Mesenchymal stem cell (in vitro differentiated cells and primary cell): ENCODE measurements around the gene MAVS.

ENCODE experiments used
- DNase-seq: peaks from one replicate; pipeline ENCODE4 v3.0.0-alpha.2; 2013
- H2AFZ ChIP-seq: one replicate; pipeline ENCODE4 v1.6.1; 2013; ENCODE audit warnings: low read depth, mild to moderate bottlenecking, control low read depth, inconsistent platforms, low read length, moderate library complexity
- H2AK5ac ChIP-seq: 2 replicates; pipeline ENCODE4 v1.6.1; 2013; ENCODE audit warnings: low read length, moderate library complexity, mild to moderate bottlenecking, inconsistent platforms; ENCODE audit not compliant: severe bottlenecking
- H2BK120ac ChIP-seq: one replicate; pipeline ENCODE4 v1.6.1; 2013; ENCODE audit warnings: low read depth, mild to moderate bottlenecking, inconsistent platforms, low read length, moderate library complexity
- H2BK12ac ChIP-seq, 2 experiments: one replicate each; pipeline ENCODE4 v1.6.1; 2013; ENCODE audit warnings: inconsistent platforms in 2 of 2, low read length in 2 of 2, mild to moderate bottlenecking in 2 of 2, moderate library complexity in 2 of 2, control low read depth in 1 of 2
- H2BK15ac ChIP-seq: one replicate; pipeline ENCODE4 v1.6.1; 2013; ENCODE audit warnings: mild to moderate bottlenecking, low read depth, inconsistent platforms; ENCODE audit not compliant: poor library complexity, severe bottlenecking
- H2BK5ac ChIP-seq: 2 replicates; pipeline ENCODE4 v1.6.1; 2013; ENCODE audit warnings: low read depth, mild to moderate bottlenecking, low read length, control low read depth, inconsistent platforms; ENCODE audit not compliant: poor library complexity, severe bottlenecking
- H3K14ac ChIP-seq, 2 experiments: one replicate each; pipeline ENCODE4 v1.6.1; 2013; ENCODE audit warnings: inconsistent platforms in 2 of 2, low read length in 2 of 2, control low read depth in 1 of 2, mild to moderate bottlenecking in 1 of 2, moderate library complexity in 1 of 2
- H3K18ac ChIP-seq, 2 experiments: one replicate each; pipeline ENCODE4 v1.6.1; 2013; ENCODE audit warnings: inconsistent platforms in 2 of 2, low read length in 2 of 2, control low read depth in 1 of 2, low read depth in 1 of 2, mild to moderate bottlenecking in 1 of 2
- H3K23ac ChIP-seq, 2 experiments: one replicate each; pipeline ENCODE4 v1.6.1; 2013; ENCODE audit warnings: inconsistent platforms in 2 of 2, low read length in 2 of 2, mild to moderate bottlenecking in 2 of 2, moderate library complexity in 2 of 2, control low read depth in 1 of 2
- H3K27ac ChIP-seq: 2 replicates; pipeline ENCODE4 v1.5.1; 2013; ENCODE audit warnings: mild to moderate bottlenecking, moderate library complexity, low read length, control low read depth, inconsistent platforms; ENCODE audit not compliant: poor library complexity, severe bottlenecking
- H3K27me3 ChIP-seq, 2 experiments: 2 replicates each; pipeline versions ENCODE4 v1.6.1 to v1.7.0; 2013; ENCODE audit warnings: low read length in 2 of 2, mild to moderate bottlenecking in 2 of 2, moderate library complexity in 2 of 2, control low read depth in 1 of 2, inconsistent platforms in 1 of 2; ENCODE audit not compliant: control insufficient read depth in 1 of 2, insufficient read depth in 1 of 2
- H3K36me3 ChIP-seq, 2 experiments: 2 replicates each; pipeline versions ENCODE4 v1.6.1 to v1.7.0; 2013; ENCODE audit warnings: low read length in 2 of 2, control low read depth in 1 of 2, inconsistent platforms in 1 of 2, low read depth in 1 of 2, mild to moderate bottlenecking in 1 of 2; ENCODE audit not compliant: insufficient read depth in 2 of 2, control insufficient read depth in 1 of 2
- H3K4ac ChIP-seq, 2 experiments: one replicate each; pipeline ENCODE4 v1.6.1; 2013; ENCODE audit warnings: inconsistent platforms in 2 of 2, low read length in 2 of 2, mild to moderate bottlenecking in 2 of 2, moderate library complexity in 2 of 2, control low read depth in 1 of 2, low read depth in 1 of 2
- H3K4me1 ChIP-seq: 2 replicates; pipeline ENCODE4 v1.6.1; 2013; ENCODE audit warnings: low read depth, low read length, control low read depth; ENCODE audit not compliant: control insufficient read depth, insufficient read depth
- H3K4me2 ChIP-seq: 2 replicates; pipeline ENCODE4 v1.6.1; 2013; ENCODE audit warnings: low read length, mild to moderate bottlenecking, inconsistent platforms; ENCODE audit not compliant: poor library complexity, severe bottlenecking
- H3K4me3 ChIP-seq, 2 experiments: 2 replicates each; pipeline versions ENCODE4 v1.5.1 to v1.7.0; 2013; ENCODE audit warnings: low read length in 2 of 2, mild to moderate bottlenecking in 2 of 2, control low read depth in 1 of 2, low read depth in 1 of 2; ENCODE audit not compliant: insufficient read depth in 1 of 2
- H3K79me1 ChIP-seq: replicated peaks from 2 replicates; pipeline ENCODE4 v1.6.1; 2013; ENCODE audit warnings: mild to moderate bottlenecking, control low read depth, low read length, inconsistent platforms; ENCODE audit not compliant: poor library complexity, severe bottlenecking
- H3K9ac ChIP-seq: 2 replicates; pipeline ENCODE4 v1.7.0; 2013; ENCODE audit warnings: mild to moderate bottlenecking, low read length, moderate library complexity
- H3K9me3 ChIP-seq: 2 replicates; pipeline ENCODE4 v1.7.0; 2013; ENCODE audit warnings: mild to moderate bottlenecking, low read length; ENCODE audit not compliant: control insufficient read depth
- H4K8ac ChIP-seq: one replicate; pipeline ENCODE4 v1.6.1; 2013; ENCODE audit warnings: inconsistent platforms, mild to moderate bottlenecking, low read length, moderate library complexity
- H4K91ac ChIP-seq: one replicate; pipeline ENCODE4 v1.6.1; 2013; ENCODE audit warnings: mild to moderate bottlenecking, low read length, inconsistent platforms
- WGBS: methylation state at CpG from one replicate; pipeline ENCODE4 v1.1.7; 2013; ENCODE audit warnings: mixed read lengths; 5-methylcytosine and 5-hydroxymethylcytosine counted together

The MAVS gene

DNA sequence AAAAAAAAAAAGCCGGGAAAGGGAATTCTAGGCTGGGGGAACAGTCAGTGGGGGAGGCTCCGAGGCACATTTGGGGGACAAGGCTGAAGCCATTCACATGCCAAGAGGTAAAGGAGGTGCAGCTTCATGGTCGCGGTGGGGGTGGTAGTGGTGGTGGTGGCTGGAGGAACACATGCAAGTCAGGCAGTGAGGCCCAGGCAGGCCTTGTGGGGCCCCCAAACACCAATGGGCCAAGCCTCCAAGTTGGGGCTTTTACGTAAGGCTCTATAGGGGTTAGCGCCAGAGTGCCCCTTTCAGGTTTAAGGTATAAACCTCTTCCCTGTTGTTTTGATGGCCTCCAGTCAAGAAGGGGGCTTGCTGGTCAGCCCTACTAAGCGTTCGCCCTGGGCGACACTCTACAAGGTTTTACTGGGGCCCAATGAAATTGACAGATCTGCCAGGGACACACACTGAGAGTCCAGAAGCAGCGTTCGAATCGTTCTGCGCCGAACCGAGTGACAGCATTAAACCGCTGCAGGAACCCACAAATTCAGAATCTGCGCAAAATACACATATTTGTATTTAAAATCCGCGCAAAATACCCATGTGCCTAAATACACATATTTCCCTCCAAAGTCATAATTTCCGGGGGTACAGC lies 27.1 kb upstream of the MAVS start:
- H4K91ac ChIP-seq = peak overlapping the region; percentile 79
- peak overlapping the region; percentile 41 to 100 for H3K18ac ChIP-seq
- peak overlapping the region; percentile 89 for H3K27ac ChIP-seq
- peak overlapping the region; percentile 97 for H3K9ac ChIP-seq
- peak overlapping the region; percentile 79 for H3K4me2 ChIP-seq
- H3K27me3 ChIP-seq = no peaks in the 10 kb centered on the region
- H3K79me1 ChIP-seq = peaks cover 17% of the 10 kb centered on the region
- no peak overlapping the region for H2AFZ ChIP-seq
- no peaks in the 10 kb centered on the region for H3K9me3 ChIP-seq
- DNase-seq = no peak
- peak overlapping the region; percentile 3 for H2AK5ac ChIP-seq
- peak overlapping the region; percentile 29 for H2BK120ac ChIP-seq
- H2BK15ac ChIP-seq = peak overlapping the region; percentile 41
- no peak overlapping the region for H3K23ac ChIP-seq
- H2BK5ac ChIP-seq = no peak overlapping the region
- peak overlapping the region in 1 of 2 experiments; percentile 18 for H3K14ac ChIP-seq
- WGBS = 85% methylated on average over 20 of the region's 20 CpGs
- peak overlapping the region; percentile 94 to 95 for H3K4me3 ChIP-seq
- H3K4ac ChIP-seq = peak overlapping the region; percentile 67 to 80
- peak overlapping the region; percentile 6 to 83 for H2BK12ac ChIP-seq
- H4K8ac ChIP-seq = peak overlapping the region; percentile 100
- H3K36me3 ChIP-seq = peaks cover 27 to 28% of the 10 kb centered on the region in 2 experiments
- H3K4me1 ChIP-seq = peaks cover 19% of the 10 kb centered on the region

DNA sequence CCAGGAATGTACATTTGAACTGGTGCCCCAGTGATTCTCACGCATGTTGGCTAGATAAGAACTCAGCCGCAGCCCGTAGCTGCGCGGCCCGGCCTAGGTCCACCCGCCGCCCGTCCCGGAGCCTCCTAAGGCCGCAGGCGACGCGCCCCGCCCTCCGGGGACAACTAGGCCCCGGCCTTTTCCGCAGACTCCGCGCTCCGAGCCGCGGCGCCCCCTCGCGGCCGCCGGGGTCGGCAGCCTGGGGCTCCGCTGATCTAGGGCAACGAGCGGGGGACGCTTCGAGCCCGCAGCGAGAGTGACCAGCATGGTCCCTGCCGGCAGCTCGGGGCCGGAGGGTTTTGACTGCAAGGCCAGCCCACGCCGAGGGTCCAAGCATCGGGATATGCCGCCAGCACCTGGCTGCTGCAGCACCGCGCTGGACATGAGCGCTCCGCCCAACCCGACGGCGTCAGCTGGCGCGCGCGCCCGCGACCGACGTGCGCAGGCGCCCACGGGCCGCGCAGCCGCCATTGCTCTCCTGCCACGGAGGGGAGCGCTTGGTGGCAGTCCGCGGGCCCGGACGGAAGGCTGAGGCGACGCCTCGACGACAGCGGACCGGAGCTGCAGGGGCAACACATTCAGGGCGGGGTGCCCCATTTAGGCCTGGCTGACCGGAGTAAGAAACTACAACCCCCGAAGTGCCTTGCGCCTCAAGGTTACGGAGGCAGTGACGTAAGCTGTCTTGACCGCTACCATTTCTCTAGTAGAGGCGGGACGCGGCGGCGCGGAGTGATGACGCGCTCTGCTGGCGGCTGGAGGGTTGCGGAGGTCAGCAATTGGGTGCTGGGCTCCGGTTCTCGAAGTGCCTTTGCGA lies 26.4 kb upstream of the MAVS start, which contains the start of gene AP5S1:
Gene AP5S1, plus strand, starts transcription at position 500 of the 853 bp plus-strand sequence. CDS start 1,571 bp downstream, outside the sequence.
- H3K27ac ChIP-seq = peak within 1 kb of the TSS; percentile 95
- peak within 1 kb of the TSS; percentile 100 for H2BK15ac ChIP-seq
- H4K8ac ChIP-seq = peak within 1 kb of the TSS; percentile 100
- H3K36me3 ChIP-seq = peaks cover 34 to 36% of the 10 kb centered on the region in 2 experiments
- H2BK12ac ChIP-seq = peak within 1 kb of the TSS; percentile 6 to 83
- H3K9me3 ChIP-seq = no peaks in the 10 kb centered on the region
- peak within 1 kb of the TSS; percentile 99 to 100 for H3K18ac ChIP-seq
- peak within 1 kb of the TSS; percentile 82 for H2AK5ac ChIP-seq
- peak within 1 kb of the TSS; percentile 85 for H2AFZ ChIP-seq
- peak within 1 kb of the TSS; percentile 18 to 94 for H3K14ac ChIP-seq
- H3K27me3 ChIP-seq = no peaks in the 10 kb centered on the region
- peaks cover 20% of the 10 kb centered on the region for H3K79me1 ChIP-seq
- H3K4me1 ChIP-seq = peaks cover 19% of the 10 kb centered on the region
- peak within 1 kb of the TSS; percentile 79 for H3K4me2 ChIP-seq
- DNase-seq = peak; percentile 97
- H2BK120ac ChIP-seq = peak within 1 kb of the TSS; percentile 97
- H4K91ac ChIP-seq = peak within 1 kb of the TSS; percentile 100
- H3K4ac ChIP-seq = peak within 1 kb of the TSS; percentile 99 to 100
- peak within 1 kb of the TSS; percentile 93 for H2BK5ac ChIP-seq
- peak within 1 kb of the TSS; percentile 94 to 95 for H3K4me3 ChIP-seq
- under 1% methylated on average over 82 of the region's 96 CpGs for WGBS
- peak within 1 kb of the TSS; percentile 97 for H3K9ac ChIP-seq
- H3K23ac ChIP-seq = peak within 1 kb of the TSS; percentile 64 to 90

DNA sequence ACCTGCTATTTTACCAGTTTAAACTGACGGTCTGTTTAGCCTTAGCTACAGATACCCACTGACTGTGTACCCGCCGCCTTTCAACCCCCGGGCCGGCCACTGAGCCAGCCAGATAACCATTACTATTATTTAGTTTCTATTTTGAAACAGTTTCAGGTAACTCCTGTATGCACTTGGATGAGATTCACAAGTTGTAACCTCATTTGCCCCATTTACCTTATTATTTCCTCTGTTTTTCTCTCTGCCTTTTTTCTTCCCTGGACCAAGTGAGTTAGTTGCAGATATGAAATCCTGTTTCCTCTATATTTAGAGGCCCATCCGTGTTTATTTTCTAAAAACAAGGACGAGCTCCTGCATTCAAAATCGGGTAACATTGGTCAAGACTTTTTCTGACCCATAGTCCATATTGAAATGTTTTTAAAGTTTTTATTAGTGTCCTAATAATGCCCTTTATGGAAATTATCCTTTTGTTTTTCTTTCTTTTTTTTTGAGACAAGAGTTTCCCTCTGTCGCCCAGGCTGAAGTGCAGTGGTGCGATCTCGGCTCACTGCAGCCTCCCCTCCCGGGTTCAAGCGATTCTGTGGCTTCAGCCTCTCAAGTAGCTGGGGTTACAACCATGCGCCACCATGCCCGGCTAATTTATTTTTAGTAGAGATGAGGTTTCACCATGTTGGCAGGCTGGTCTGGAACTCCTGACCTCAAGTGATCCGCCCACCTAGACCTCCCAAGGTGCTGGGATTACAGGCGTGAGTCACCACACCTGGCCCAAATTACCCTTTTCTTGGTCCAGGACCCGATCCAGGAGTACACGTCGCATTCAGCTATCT lies 25.5 kb upstream of the MAVS start:
- Histone ChIP-seq H3K14ac (no peak overlapping the region), H3K4me1 (peaks cover 19% of the 10 kb centered on the region), H2AK5ac (no peak overlapping the region), H3K4me2 (peak overlapping the region; percentile 60), H2BK15ac (no peak overlapping the region), H3K23ac (no peak overlapping the region), H3K4ac (no peak overlapping the region), H3K9me3 (no peaks in the 10 kb centered on the region), H3K27ac (peak overlapping the region; percentile 45), H3K9ac (peak overlapping the region; percentile 97), H4K8ac (peak overlapping the region; percentile 88), H3K4me3 (peak overlapping the region; percentile 94 to 95), H2BK120ac (peak overlapping the region; percentile 46), H3K79me1 (peaks cover 23% of the 10 kb centered on the region), H3K36me3 (peaks cover 42 to 44% of the 10 kb centered on the region in 2 experiments), H2BK12ac (no peak overlapping the region), H2BK5ac (peak overlapping the region; percentile 22), H3K27me3 (no peaks in the 10 kb centered on the region), H4K91ac (no peak overlapping the region), H3K18ac (no peak overlapping the region), H2AFZ (no peak overlapping the region)
- 61% methylated on average over 20 of the region's 20 CpGs for WGBS
- no peak for DNase-seq
